Mesendoderm (in vitro differentiated cells): ENCODE measurements around the gene CD19.

Experiments used
- DNase-seq: peaks from one replicate; pipeline ENCODE4 v3.0.0; 2013
- H2AK5ac ChIP-seq: 2 replicates; pipeline ENCODE4 v1.6.1; 2013; ENCODE audit warnings: low read length, inconsistent platforms
- H2BK120ac ChIP-seq: 2 replicates; pipeline ENCODE4 v1.6.1; 2013; ENCODE audit warnings: low read depth, mild to moderate bottlenecking, low read length, moderate library complexity, mixed read lengths
- H2BK15ac ChIP-seq: replicated peaks from 2 replicates; pipeline ENCODE4 v1.6.1; 2013; ENCODE audit warnings: low read depth, mild to moderate bottlenecking, moderate library complexity
- H2BK5ac ChIP-seq: 2 replicates; pipeline ENCODE4 v1.6.1; 2013; ENCODE audit warnings: low read length, inconsistent platforms
- H3K18ac ChIP-seq: 2 replicates; pipeline ENCODE4 v1.6.1; 2013; ENCODE audit warnings: mild to moderate bottlenecking, low read length, mixed read lengths
- H3K23ac ChIP-seq: one replicate; pipeline ENCODE4 v1.6.1; 2013; ENCODE audit warnings: low read length
- H3K27ac ChIP-seq: 2 replicates; pipeline ENCODE4 v1.5.1; 2013; ENCODE audit warnings: low read depth, mild to moderate bottlenecking, inconsistent platforms, low read length, moderate library complexity
- H3K27me3 ChIP-seq: 2 replicates; pipeline ENCODE4 v1.6.1; 2013; ENCODE audit warnings: low read length, control low read depth, mild to moderate bottlenecking, inconsistent platforms; ENCODE audit not compliant: insufficient read depth, poor library complexity
- H3K36me3 ChIP-seq: 2 replicates; pipeline ENCODE4 v1.6.1; 2013; ENCODE audit warnings: low read length, inconsistent platforms; ENCODE audit not compliant: control insufficient read depth, insufficient read depth
- H3K4ac ChIP-seq: one replicate; pipeline ENCODE4 v1.6.1; 2013; ENCODE audit warnings: low read depth, mild to moderate bottlenecking, low read length, moderate library complexity
- H3K4me1 ChIP-seq: 2 replicates; pipeline ENCODE4 v1.6.1; 2013; ENCODE audit warnings: low read depth, low read length, inconsistent platforms; ENCODE audit not compliant: control insufficient read depth
- H3K4me2 ChIP-seq: 2 replicates; pipeline ENCODE4 v1.6.1; 2013; ENCODE audit warnings: low read length
- H3K4me3 ChIP-seq: 2 replicates; pipeline ENCODE4 v1.5.1; 2013; ENCODE audit warnings: mild to moderate bottlenecking, low read length
- H3K56ac ChIP-seq: one replicate; pipeline ENCODE4 v1.6.1; 2013; ENCODE audit warnings: low read length
- H3K79me1 ChIP-seq: 2 replicates; pipeline ENCODE4 v1.6.1; 2013; ENCODE audit warnings: low read length, inconsistent platforms
- H3K79me2 ChIP-seq: 2 replicates; pipeline ENCODE4 v1.6.1; 2013; ENCODE audit warnings: mild to moderate bottlenecking, low read length; ENCODE audit not compliant: control insufficient read depth, insufficient read depth
- H3K9ac ChIP-seq: 2 replicates; pipeline ENCODE4 v1.6.1; 2013; ENCODE audit warnings: low read length, inconsistent platforms
- H4K5ac ChIP-seq: one replicate; pipeline ENCODE4 v1.6.1; 2013; ENCODE audit warnings: low read length
- H4K8ac ChIP-seq: one replicate; pipeline ENCODE4 v1.6.1; 2013; ENCODE audit warnings: low read depth, mild to moderate bottlenecking, control low read depth, low read length, moderate library complexity
- WGBS: extraction: QIAGEN DNeasy Blood & Tissue Kit; methylation state at CpG from one replicate; pipeline ENCODE4 v1.1.7; 2013; ENCODE audit warnings: low lambda C conversion rate, missing lambda C conversion rate; ENCODE audit not compliant: insufficient coverage; ENCODE audit errors: extremely low coverage; 5-methylcytosine and 5-hydroxymethylcytosine counted together

CD19 gene

DNA sequence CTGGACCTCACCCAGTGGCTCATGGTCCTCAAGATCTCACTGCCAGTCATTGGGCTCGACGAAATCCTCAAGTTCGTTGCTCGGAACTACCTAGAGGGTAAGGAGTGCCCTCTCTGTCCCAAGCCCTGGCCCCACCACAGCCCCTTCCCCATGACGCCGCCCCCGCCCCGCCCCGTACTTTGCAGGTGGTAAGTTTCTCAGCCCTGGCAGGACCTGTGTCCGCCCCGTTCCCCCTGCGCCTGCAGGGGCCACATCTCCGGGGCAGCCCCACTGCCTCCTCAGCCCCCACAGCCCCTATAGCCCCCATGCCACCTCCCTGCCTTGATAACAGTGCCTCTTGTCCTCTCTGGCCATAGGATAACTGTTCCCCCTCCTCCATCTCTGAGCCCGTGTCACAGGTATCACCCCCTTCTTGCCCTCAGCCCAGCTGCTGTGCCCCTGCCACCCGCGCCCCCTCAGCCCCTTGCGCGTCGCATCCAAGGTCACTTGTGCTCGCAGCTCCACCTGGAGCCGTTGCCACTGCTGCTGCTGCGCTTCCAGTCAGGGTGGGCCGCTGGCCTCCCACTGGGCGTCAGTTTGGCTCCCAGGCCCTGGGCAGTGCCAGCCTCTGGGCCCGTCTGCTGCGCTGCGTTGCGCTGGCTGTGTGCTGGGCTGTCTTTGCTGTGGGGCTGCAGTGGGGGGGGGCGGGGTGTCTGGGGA lies 28.3 kb upstream of the CD19 start:
- H3K36me3 ChIP-seq: no peaks in the 10 kb centered on the region
- H3K4me3 ChIP-seq: no peak overlapping the region
- no peak overlapping the region for H3K23ac ChIP-seq
- no peak overlapping the region for H2AK5ac ChIP-seq
- H3K9ac ChIP-seq: no peak overlapping the region
- H3K4me2 ChIP-seq: no peak overlapping the region
- H3K4me1 ChIP-seq: no peaks in the 10 kb centered on the region
- no peaks in the 10 kb centered on the region for H3K79me1 ChIP-seq
- H3K4ac ChIP-seq: no peak overlapping the region
- no CpG with 5 or more reads among the region's 29 CpGs for WGBS
- DNase-seq: no peak
- no peak overlapping the region for H3K56ac ChIP-seq
- no peaks in the 10 kb centered on the region for H3K79me2 ChIP-seq
- H3K27ac ChIP-seq: no peak overlapping the region
- H3K27me3 ChIP-seq: no peaks in the 10 kb centered on the region
- H2BK120ac ChIP-seq: no peak overlapping the region
- no peak overlapping the region for H3K18ac ChIP-seq
- no peak overlapping the region for H4K5ac ChIP-seq
- no peak overlapping the region for H2BK5ac ChIP-seq
- H4K8ac ChIP-seq: no peak overlapping the region
- no peak overlapping the region for H2BK15ac ChIP-seq

DNA sequence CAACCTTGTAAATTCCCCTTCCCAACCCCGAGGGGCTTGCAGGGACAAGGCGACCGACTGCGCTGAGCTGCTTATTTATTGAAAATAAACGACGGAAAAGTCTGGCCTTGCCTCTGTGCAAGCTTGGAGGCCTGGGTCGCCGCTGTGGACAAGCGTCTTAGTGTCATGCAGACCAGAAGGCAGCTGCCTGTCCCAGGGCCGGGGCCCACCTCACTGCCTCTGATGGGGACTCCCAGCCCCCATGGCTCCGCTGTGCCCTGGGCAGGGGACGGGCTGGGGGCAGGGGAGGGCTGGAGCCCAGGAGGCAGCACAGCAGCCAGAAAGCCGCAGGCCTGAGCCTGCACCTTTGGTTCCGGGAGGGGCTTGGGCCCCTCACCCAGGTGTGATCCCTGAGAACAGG lies 27.4 kb upstream of the CD19 start:
- WGBS: no CpG with 5 or more reads among the region's 14 CpGs
- Histone ChIP-seq H3K56ac (no peak overlapping the region), H3K4me2 (no peak overlapping the region), H3K79me1 (no peaks in the 10 kb centered on the region), H3K9ac (no peak overlapping the region), H3K27ac (no peak overlapping the region), H3K23ac (no peak overlapping the region), H4K8ac (no peak overlapping the region), H4K5ac (no peak overlapping the region), H2AK5ac (no peak overlapping the region), H3K4ac (no peak overlapping the region), H2BK120ac (no peak overlapping the region), H3K4me1 (no peaks in the 10 kb centered on the region), H3K36me3 (no peaks in the 10 kb centered on the region), H2BK15ac (no peak overlapping the region), H3K4me3 (no peak overlapping the region), H3K18ac (no peak overlapping the region), H3K27me3 (no peaks in the 10 kb centered on the region), H2BK5ac (no peak overlapping the region), H3K79me2 (no peaks in the 10 kb centered on the region)
- no peak for DNase-seq

DNA sequence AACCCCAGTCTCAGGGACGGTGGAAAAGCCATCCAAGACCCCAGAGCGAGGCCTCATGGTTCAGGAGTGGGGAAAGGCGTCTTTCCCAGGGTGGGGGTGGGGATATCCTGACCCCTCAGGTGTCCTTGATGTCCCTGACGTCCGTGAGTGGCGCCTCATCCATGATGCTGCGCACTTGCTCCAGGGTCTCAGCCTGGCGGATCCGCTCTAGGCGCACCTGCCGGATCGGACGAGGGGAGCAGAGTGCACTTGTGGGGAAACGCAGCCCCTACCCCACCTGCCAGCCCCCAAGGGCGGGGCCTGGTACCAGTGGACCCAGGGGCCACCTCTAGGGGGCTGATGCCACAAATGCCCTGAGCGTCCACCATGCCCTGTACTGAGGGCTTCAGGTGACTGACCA lies 26.9 kb upstream of the CD19 start:
- no peak overlapping the region for H2BK5ac ChIP-seq
- H4K5ac ChIP-seq: no peak overlapping the region
- no peak overlapping the region for H2BK120ac ChIP-seq
- DNase-seq: no peak
- H3K23ac ChIP-seq: no peak overlapping the region
- no peak overlapping the region for H3K4me2 ChIP-seq
- no peaks in the 10 kb centered on the region for H3K79me1 ChIP-seq
- H3K79me2 ChIP-seq: no peaks in the 10 kb centered on the region
- no peak overlapping the region for H3K9ac ChIP-seq
- no peak overlapping the region for H2BK15ac ChIP-seq
- no peak overlapping the region for H3K27ac ChIP-seq
- H3K4me1 ChIP-seq: no peaks in the 10 kb centered on the region
- H3K56ac ChIP-seq: no peak overlapping the region
- no peaks in the 10 kb centered on the region for H3K27me3 ChIP-seq
- H3K4me3 ChIP-seq: no peak overlapping the region
- H2AK5ac ChIP-seq: no peak overlapping the region
- WGBS: no CpG with 5 or more reads among the region's 16 CpGs
- no peak overlapping the region for H3K18ac ChIP-seq
- H3K4ac ChIP-seq: no peak overlapping the region
- no peaks in the 10 kb centered on the region for H3K36me3 ChIP-seq
- H4K8ac ChIP-seq: no peak overlapping the region

DNA sequence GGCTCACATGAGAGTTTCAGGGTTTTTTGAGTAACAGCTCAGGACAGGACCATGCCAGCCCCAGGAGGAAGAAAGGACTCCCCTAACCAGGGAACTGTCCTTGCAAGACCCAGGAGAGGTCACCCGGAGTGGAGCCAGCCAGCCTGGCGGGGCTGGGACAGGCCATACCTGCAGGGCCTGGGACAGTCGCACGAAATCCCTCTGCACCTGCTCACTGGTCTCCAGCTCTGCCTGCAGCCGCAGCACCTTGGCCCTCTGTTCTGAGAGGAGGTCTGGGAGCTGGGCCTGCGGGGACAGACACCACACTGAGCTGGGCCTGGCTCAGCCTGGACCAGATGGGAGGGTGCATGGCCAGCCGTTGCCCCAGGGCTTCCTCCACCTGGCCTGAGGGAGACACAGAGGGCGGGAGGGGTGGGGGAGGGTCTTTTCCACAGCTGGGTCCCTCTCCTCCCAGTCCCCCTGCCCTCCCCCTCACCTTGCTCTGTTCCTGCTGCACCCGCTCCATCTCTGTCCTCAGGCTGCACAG lies 26.5 kb upstream of the CD19 start:
- H2BK5ac ChIP-seq: no peak overlapping the region
- WGBS: no CpG with 5 or more reads among the region's 9 CpGs
- no peak overlapping the region for H3K56ac ChIP-seq
- H3K79me1 ChIP-seq: no peaks in the 10 kb centered on the region
- no peak for DNase-seq
- H4K8ac ChIP-seq: no peak overlapping the region
- H3K4me2 ChIP-seq: no peak overlapping the region
- H3K4ac ChIP-seq: no peak overlapping the region
- H4K5ac ChIP-seq: no peak overlapping the region
- H3K79me2 ChIP-seq: no peaks in the 10 kb centered on the region
- no peaks in the 10 kb centered on the region for H3K27me3 ChIP-seq
- no peak overlapping the region for H3K27ac ChIP-seq
- H3K4me1 ChIP-seq: no peaks in the 10 kb centered on the region
- no peak overlapping the region for H2BK120ac ChIP-seq
- no peak overlapping the region for H3K4me3 ChIP-seq
- H3K18ac ChIP-seq: no peak overlapping the region
- no peaks in the 10 kb centered on the region for H3K36me3 ChIP-seq
- H3K9ac ChIP-seq: no peak overlapping the region
- no peak overlapping the region for H2BK15ac ChIP-seq
- H3K23ac ChIP-seq: no peak overlapping the region
- no peak overlapping the region for H2AK5ac ChIP-seq

DNA sequence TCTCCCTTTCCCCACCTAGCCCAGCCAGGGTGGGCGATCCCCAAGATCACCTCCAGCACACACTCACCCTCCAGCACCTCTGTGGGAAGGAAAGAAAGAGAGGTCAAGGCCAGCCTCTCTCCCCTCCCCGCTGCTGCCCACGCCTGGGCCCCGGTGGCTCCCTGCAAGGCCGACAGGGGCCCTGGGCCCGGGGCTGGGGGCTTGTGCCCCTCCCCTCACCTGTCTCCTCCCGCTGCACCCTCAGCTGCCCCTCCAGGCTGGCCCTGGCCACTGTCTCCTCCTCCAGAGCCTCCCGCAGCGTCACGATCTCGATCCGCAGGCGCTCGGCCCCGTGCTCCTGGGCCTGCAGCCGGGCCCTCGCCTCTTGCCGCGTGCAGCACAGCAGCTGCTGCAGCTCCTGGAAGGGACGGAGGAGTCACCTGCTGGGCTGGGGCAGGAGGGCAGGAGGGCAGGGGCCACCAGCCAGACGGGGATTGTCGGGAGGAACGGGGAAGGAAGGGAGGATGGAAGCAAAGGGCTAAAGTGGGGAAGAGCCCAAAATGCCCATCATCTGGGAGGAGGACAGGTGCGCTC lies 25.9 kb upstream of the CD19 start:
- Histone ChIP-seq H4K8ac (no peak overlapping the region), H3K4me2 (no peak overlapping the region), H3K79me2 (no peaks in the 10 kb centered on the region), H3K4me3 (no peak overlapping the region), H3K27me3 (no peaks in the 10 kb centered on the region), H3K56ac (no peak overlapping the region), H2AK5ac (no peak overlapping the region), H3K79me1 (no peaks in the 10 kb centered on the region), H3K27ac (no peak overlapping the region), H3K4me1 (no peaks in the 10 kb centered on the region), H3K36me3 (no peaks in the 10 kb centered on the region), H2BK15ac (no peak overlapping the region), H3K4ac (no peak overlapping the region), H4K5ac (no peak overlapping the region), H2BK120ac (no peak overlapping the region), H2BK5ac (no peak overlapping the region), H3K9ac (no peak overlapping the region), H3K18ac (no peak overlapping the region), H3K23ac (no peak overlapping the region)
- no CpG with 5 or more reads among the region's 24 CpGs for WGBS
- no peak for DNase-seq
